T-cell (primary cell): ENCODE measurements around the gene TDRD7. TPM values are rescaled to one million over a fixed set of nuclear protein-coding genes. Genes with fewer than 3 reads are reported as not detected.

Experiments
- ATAC-seq, 4 experiments: fragments of 200-7000 bp in 3 of 4; fragments of 150-1000 bp in 1 of 4; cut with Tn5 transposase; replicated peaks in 1 of 4; 1 replicate in 3 of 4; 2 replicates in 1 of 4; pipeline ENCODE4 v1.10.0; 2021; ENCODE audit warnings: moderate library complexity in 3 of 4, mild to moderate bottlenecking in 2 of 4, moderate number of reproducible peaks in 1 of 4
- CTCF ChIA-PET, 2 donors: fragments of 300-600 bp; sonication (Branson Sonifier 250); formaldehyde crosslinking; loops; one replicate each; lab custom pipeline; 2022; ENCODE audit warnings: antibody characterized with exemption in 2 of 2; lab: Charles Lee
- POLR2A ChIA-PET, 2 donors: fragments of 300-600 bp; sonication (Branson Sonifier 250); formaldehyde crosslinking; loops; one replicate each; lab custom pipeline; 2022; ENCODE audit warnings: antibody characterized with exemption in 2 of 2; lab: Charles Lee
- DNase-seq, 35 experiments: peaks; one replicate each; pipeline versions ENCODE4 v3.0.0 to v3.0.0-alpha.2; 2013 to 2023
- H3K27ac ChIP-seq: one replicate; pipeline ENCODE4 v1.5.1; 2013; ENCODE audit warnings: low read length
- H3K27me3 ChIP-seq, 2 experiments: replicated peaks in 1 of 2; 1 replicate in 1 of 2; 2 replicates in 1 of 2; pipeline versions ENCODE4 v1.6.1 to v1.7.0; 2013; ENCODE audit warnings: low read length in 1 of 2, mixed read lengths in 1 of 2; ENCODE audit not compliant: control insufficient read depth in 2 of 2, insufficient read depth in 2 of 2; ENCODE audit errors: extremely low read depth in 1 of 2
- H3K36me3 ChIP-seq, 2 donors: 1 replicate in 1 of 2; 2 replicates in 1 of 2; pipeline versions ENCODE4 v1.6.1 to v1.7.0; 2013; ENCODE audit warnings: low read length in 1 of 2; ENCODE audit not compliant: control insufficient read depth in 2 of 2, insufficient read depth in 1 of 2; ENCODE audit errors: extremely low read depth in 1 of 2
- H3K4me1 ChIP-seq, 2 experiments: 1 replicate in 1 of 2; 2 replicates in 1 of 2; pipeline versions ENCODE4 v1.6.1 to v1.7.0; 2013; ENCODE audit warnings: low read length in 2 of 2, mixed read lengths in 1 of 2; ENCODE audit not compliant: insufficient read depth in 2 of 2, control insufficient read depth in 1 of 2; ENCODE audit errors: extremely low read depth in 1 of 2
- H3K4me3 ChIP-seq, 2 donors: 1 replicate in 1 of 2; 2 replicates in 1 of 2; pipeline versions ENCODE4 v1.5.1 to v1.7.0; 2013; ENCODE audit warnings: mild to moderate bottlenecking in 2 of 2, low read length in 1 of 2, moderate library complexity in 1 of 2; ENCODE audit not compliant: control insufficient read depth in 1 of 2; ENCODE audit errors: extremely low read depth in 1 of 2
- H3K9me3 ChIP-seq: 2 replicates; pipeline ENCODE4 v1.7.0; 2013
- H3K27ac Mint-ChIP-seq, 2 donors: one replicate each; pipeline ENCODE4 v1.8.0; 2020 to 2021; ENCODE audit warnings: mild to moderate bottlenecking in 2 of 2, mixed read lengths in 2 of 2
- H3K27me3 Mint-ChIP-seq, 2 donors: one replicate each; pipeline ENCODE4 v1.8.0; 2021 to 2022; ENCODE audit warnings: mixed read lengths in 2 of 2
- H3K36me3 Mint-ChIP-seq: one replicate; pipeline ENCODE4 v1.8.0; 2021; ENCODE audit warnings: mixed read lengths
- H3K4me1 Mint-ChIP-seq, 3 donors: one replicate each; pipeline ENCODE4 v1.8.0; 2020 to 2022; ENCODE audit warnings: mixed read lengths in 3 of 3, mild to moderate bottlenecking in 1 of 3
- H3K4me3 Mint-ChIP-seq, 3 donors: one replicate each; pipeline ENCODE4 v1.8.0; 2020 to 2022; ENCODE audit warnings: mild to moderate bottlenecking in 3 of 3, mixed read lengths in 3 of 3, moderate library complexity in 3 of 3
- H3K9me3 Mint-ChIP-seq, 3 donors: one replicate each; pipeline ENCODE4 v1.8.0; 2020 to 2022; ENCODE audit warnings: mixed read lengths in 3 of 3
- WGBS: methylation state at CpG from one replicate; pipeline ENCODE4 v1.1.5; 2013; ENCODE audit warnings: missing lambda C conversion rate; ENCODE audit not compliant: insufficient coverage; 5-methylcytosine and 5-hydroxymethylcytosine counted together
- total RNA-seq, 35 experiments: library from RNA in 6 of 35; stranded (reverse) in 6 of 35; fragments of 120-200 nt in 1 of 35; gene quantifications; one replicate each; pipeline versions ENCODE4 v1.2.1 to v1.2.4 and lab custom pipeline; 2013 to 2026

Gene TDRD7
- total RNA-seq, 5 donors from 2014 or later (not counting 1 experiment from before 2014, with no cell fraction given): 9.2 to 11.9 (median 10.2) TPM

GRCh38 chr9:97386733-97387503, 25.0 kb upstream of the TDRD7 start:
- DNase-seq (peak; percentile 12 to 76 (median 53)), ATAC-seq (peak; percentile 54 to 67 (median 60))
- Histone ChIP-seq H3K27me3 (peaks cover 2 to 43% of the 10 kb centered on the region in 2 experiments), H3K4me3 (no peak overlapping the region), H3K36me3 (no peaks in the 10 kb centered on the region), H3K9me3 (no peaks in the 10 kb centered on the region), H3K4me1 (peaks cover 0 to 19% of the 10 kb centered on the region in 2 experiments), H3K27ac (no peak overlapping the region)
- Mint-ChIP-seq H3K27me3 (peaks cover 10 to 15% of the 10 kb centered on the region in 2 donors), H3K36me3 (no peaks in the 10 kb centered on the region), H3K27ac (peak overlapping the region in 1 of 2 donors; percentile 46), H3K4me3 (no peak overlapping the region), H3K4me1 (peaks cover 9 to 19% (median 12%) of the 10 kb centered on the region in 3 donors), H3K9me3 (no peaks in the 10 kb centered on the region)
- ChIA-PET POLR2A (no interaction called here), CTCF (interaction anchor here in 1 of 2 donors (0.9 to 1.0 kb wide), 2 partner anchors 211 to 532 kb away, joined by 4 to 5 read pairs; partner anchors contain the start of gene ZNF782)
- WGBS: 7% methylated on average over 23 of the region's 30 CpGs

- peaks cover 9 to 19% (median 12%) of the 10 kb centered on the region in 3 donors for H3K4me1 Mint-ChIP-seq
- peaks cover 0 to 19% of the 10 kb centered on the region in 2 experiments for H3K4me1 ChIP-seq
- no peaks in the 10 kb centered on the region for H3K9me3 ChIP-seq
- no peak overlapping the region for H3K4me3 ChIP-seq
- H3K36me3 ChIP-seq: no peaks in the 10 kb centered on the region
- no peak overlapping the region for H3K27ac ChIP-seq
- ChIA-PET CTCF (interaction anchor here in 1 of 2 donors (0.9 to 1.0 kb wide), 2 partner anchors 211 to 533 kb away, joined by 4 to 5 read pairs; partner anchors contain the start of gene ZNF782), POLR2A (no interaction called here)
- peaks cover 10 to 15% of the 10 kb centered on the region in 2 donors for H3K27me3 Mint-ChIP-seq
- 70% methylated on average over 3 of the region's 13 CpGs for WGBS
- H3K36me3 Mint-ChIP-seq: no peaks in the 10 kb centered on the region
- H3K9me3 Mint-ChIP-seq: no peaks in the 10 kb centered on the region
- no peak overlapping the region for H3K4me3 Mint-ChIP-seq
- peaks cover 2 to 43% of the 10 kb centered on the region in 2 experiments for H3K27me3 ChIP-seq
- no peak for DNase-seq
- no peak overlapping the region for H3K27ac Mint-ChIP-seq
- ATAC-seq: peak in 1 of 4 experiments; percentile 11
These were observed 24.4 kb upstream of the TDRD7 start for GRCh38 chr9:97387504-97387886.

- H3K27me3 ChIP-seq: peaks cover 2 to 44% of the 10 kb centered on the region in 2 experiments
- Mint-ChIP-seq H3K9me3 (no peaks in the 10 kb centered on the region), H3K4me3 (peak overlapping the region in 1 of 3 donors; percentile 44), H3K27me3 (peaks cover 10 to 15% of the 10 kb centered on the region in 2 donors), H3K27ac (no peak overlapping the region), H3K4me1 (peaks cover 9 to 19% (median 12%) of the 10 kb centered on the region in 3 donors), H3K36me3 (no peaks in the 10 kb centered on the region)
- ChIA-PET POLR2A (no interaction called here), CTCF (interaction anchor here in 1 of 2 donors (1.0 kb wide), 1 partner anchor 533 kb away, joined by 5 read pairs; the partner anchor contains the start of gene ZNF782)
- 69% methylated on average over 2 of the region's 5 CpGs for WGBS
- H3K9me3 ChIP-seq: no peaks in the 10 kb centered on the region
- ATAC-seq: no peak
- H3K4me3 ChIP-seq: no peak overlapping the region
- H3K36me3 ChIP-seq: no peaks in the 10 kb centered on the region
- no peak overlapping the region for H3K27ac ChIP-seq
- no peak for DNase-seq
- peaks cover 0 to 19% of the 10 kb centered on the region in 2 experiments for H3K4me1 ChIP-seq
These were observed 23.8 kb upstream of the TDRD7 start for GRCh38 chr9:97387936-97388684.

- no peak overlapping the region for H3K27ac ChIP-seq
- CTCF ChIA-PET: no interaction called here
- Mint-ChIP-seq H3K36me3 (no peaks in the 10 kb centered on the region), H3K4me3 (peak overlapping the region in 1 of 3 donors; percentile 44), H3K27ac (no peak overlapping the region), H3K27me3 (peaks cover 10 to 15% of the 10 kb centered on the region in 2 donors), H3K4me1 (peaks cover 9 to 19% (median 12%) of the 10 kb centered on the region in 3 donors), H3K9me3 (no peaks in the 10 kb centered on the region)
- peaks cover 0 to 19% of the 10 kb centered on the region in 2 experiments for H3K4me1 ChIP-seq
- ATAC-seq (peak in 2 of 4 experiments; percentile 16 to 83), DNase-seq (peak in 9 of 35 experiments; percentile 2 to 51 (median 15))
- 83% methylated on average over 1 of the region's 5 CpGs for WGBS
- peaks cover 2 to 47% of the 10 kb centered on the region in 2 experiments for H3K27me3 ChIP-seq
- POLR2A ChIA-PET: no interaction called here
- no peak overlapping the region for H3K4me3 ChIP-seq
- H3K36me3 ChIP-seq: no peaks in the 10 kb centered on the region
- no peaks in the 10 kb centered on the region for H3K9me3 ChIP-seq
These were observed 23.1 kb upstream of the TDRD7 start for GRCh38 chr9:97388721-97389238.

GRCh38 chr9:97389249-97389648, 22.6 kb upstream of the TDRD7 start:
- peaks cover 9 to 19% (median 12%) of the 10 kb centered on the region in 3 donors for H3K4me1 Mint-ChIP-seq
- H3K27me3 Mint-ChIP-seq: peaks cover 10 to 15% of the 10 kb centered on the region in 2 donors
- H3K36me3 ChIP-seq: no peaks in the 10 kb centered on the region
- no peaks in the 10 kb centered on the region for H3K9me3 Mint-ChIP-seq
- ATAC-seq (no peak), DNase-seq (no peak)
- no peak overlapping the region for H3K4me3 ChIP-seq
- POLR2A ChIA-PET: no interaction called here
- H3K27ac ChIP-seq: no peak overlapping the region
- H3K27me3 ChIP-seq: peaks cover 2 to 47% of the 10 kb centered on the region in 2 experiments
- H3K4me1 ChIP-seq: peaks cover 0 to 19% of the 10 kb centered on the region in 2 experiments
- H3K9me3 ChIP-seq: no peaks in the 10 kb centered on the region
- WGBS: 93% methylated on average over 2 of the region's 3 CpGs
- peak overlapping the region in 1 of 3 donors; percentile 44 for H3K4me3 Mint-ChIP-seq
- CTCF ChIA-PET: no interaction called here
- no peak overlapping the region for H3K27ac Mint-ChIP-seq
- H3K36me3 Mint-ChIP-seq: no peaks in the 10 kb centered on the region
